Uterus (tissue), 2 donors: ENCODE data around the gene LPO.

ENCODE experiments used
- POLR2A ChIP-seq, 2 donors: fragments of 450-650 bp; IDR thresholded peaks; one replicate each; pipeline ENCODE4 v1.6.1; 2016; ENCODE audit warnings: antibody characterized with exemption in 2 of 2, mild to moderate bottlenecking in 1 of 2, moderate library complexity in 1 of 2
- TF ChIP-seq, protein P1 (sequence below), 4 experiments: fragments of 200-600 bp in 2 of 4; fragments of 450-650 bp in 2 of 4; sonication (generic) in 2 of 4; IDR thresholded peaks; one replicate each; pipeline ENCODE4 v1.5.1; 2016 to 2019; ENCODE audit warnings: antibody characterized with exemption in 4 of 4, mild to moderate bottlenecking in 2 of 4, moderate library complexity in 1 of 4

DNA sequence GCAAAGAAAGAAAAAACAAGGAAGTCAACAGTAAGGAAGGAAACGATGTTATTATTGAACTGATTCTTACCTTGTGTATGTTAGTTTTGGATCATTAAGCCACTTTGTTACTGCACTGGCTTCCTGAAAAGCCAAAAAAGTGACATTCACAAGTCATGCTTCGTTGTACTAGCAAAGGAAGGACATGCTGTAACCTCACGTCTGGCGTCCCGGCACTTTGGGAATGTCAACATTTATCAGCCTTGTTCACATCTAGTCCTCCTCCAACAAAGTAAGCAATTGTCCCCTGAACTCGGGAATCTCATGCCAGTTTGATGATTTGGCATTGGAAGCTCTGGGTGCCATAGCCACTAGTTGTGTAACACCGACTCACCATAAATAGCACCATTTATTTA lies 18.6 kb upstream of the LPO start:
- TF ChIP-seq, protein P1, sequence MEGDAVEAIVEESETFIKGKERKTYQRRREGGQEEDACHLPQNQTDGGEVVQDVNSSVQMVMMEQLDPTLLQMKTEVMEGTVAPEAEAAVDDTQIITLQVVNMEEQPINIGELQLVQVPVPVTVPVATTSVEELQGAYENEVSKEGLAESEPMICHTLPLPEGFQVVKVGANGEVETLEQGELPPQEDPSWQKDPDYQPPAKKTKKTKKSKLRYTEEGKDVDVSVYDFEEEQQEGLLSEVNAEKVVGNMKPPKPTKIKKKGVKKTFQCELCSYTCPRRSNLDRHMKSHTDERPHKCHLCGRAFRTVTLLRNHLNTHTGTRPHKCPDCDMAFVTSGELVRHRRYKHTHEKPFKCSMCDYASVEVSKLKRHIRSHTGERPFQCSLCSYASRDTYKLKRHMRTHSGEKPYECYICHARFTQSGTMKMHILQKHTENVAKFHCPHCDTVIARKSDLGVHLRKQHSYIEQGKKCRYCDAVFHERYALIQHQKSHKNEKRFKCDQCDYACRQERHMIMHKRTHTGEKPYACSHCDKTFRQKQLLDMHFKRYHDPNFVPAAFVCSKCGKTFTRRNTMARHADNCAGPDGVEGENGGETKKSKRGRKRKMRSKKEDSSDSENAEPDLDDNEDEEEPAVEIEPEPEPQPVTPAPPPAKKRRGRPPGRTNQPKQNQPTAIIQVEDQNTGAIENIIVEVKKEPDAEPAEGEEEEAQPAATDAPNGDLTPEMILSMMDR (IDR thresholded peaks at IDR 0.05) = no peak
- TF ChIP-seq POLR2A (IDR thresholded peaks at IDR 0.05) = no peak
